ENCODE measurements around the gene ORM2.

Gene ORM2

DNA sequence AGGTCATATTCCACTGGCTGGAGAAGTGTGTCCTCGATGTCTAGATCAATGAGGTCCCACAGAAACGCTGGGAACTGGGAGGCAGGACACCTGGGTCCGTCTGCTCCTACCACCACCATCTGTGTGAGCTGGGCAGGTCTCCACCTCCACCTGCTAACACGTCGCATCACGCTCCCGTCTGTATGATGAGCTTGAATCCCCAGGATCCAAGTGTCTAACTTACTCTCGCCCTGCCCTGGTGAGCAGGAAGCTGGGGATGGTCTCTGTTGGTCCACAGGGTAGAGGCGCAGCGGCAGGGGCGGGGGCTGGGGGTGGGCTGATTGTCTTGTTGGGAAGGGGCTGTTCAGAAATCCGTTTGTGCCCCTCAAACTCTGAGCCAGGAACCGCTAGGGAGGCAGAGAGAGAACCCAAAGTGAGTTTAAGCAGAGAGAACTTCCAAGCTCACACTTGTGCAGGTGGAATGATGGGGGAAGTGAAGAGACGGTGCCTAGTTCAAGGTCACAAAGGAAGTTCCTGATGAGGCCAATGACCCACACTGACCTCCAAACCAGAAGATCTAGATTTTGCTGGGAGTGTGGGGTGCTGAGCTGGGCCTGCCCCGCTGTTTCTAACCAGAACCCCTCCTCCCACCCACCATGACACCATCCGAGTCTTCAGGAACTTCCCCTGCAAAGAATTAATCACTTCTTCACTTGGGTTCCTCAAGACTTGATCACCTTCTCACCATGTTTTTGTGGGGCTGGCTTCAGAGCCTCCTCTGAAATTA lies 21.1 kb downstream of the ORM2 start:
- DNase-seq (ENCODE audit: low read depth): no peak

DNA sequence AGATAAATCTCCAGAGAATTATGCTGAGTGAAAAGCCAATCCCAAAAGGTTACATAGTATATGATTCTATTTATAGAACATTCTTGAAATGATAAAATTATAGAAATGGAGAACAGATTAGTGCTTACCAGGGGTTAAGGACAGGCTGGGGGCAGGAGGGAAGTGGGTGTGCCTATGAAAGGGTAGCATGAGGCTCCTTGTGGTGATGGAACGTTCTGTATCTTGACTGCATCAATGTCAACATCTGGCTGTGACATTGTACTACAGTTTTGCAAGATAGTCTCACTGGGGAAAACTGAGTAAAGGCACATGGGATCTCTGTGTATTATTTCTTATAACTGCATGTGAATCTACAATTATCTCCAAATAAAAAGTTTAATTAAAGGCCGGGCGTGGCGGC lies 22.3 kb downstream of the ORM2 start:
- DNase-seq (ENCODE audit: low read depth): no peak

DNA sequence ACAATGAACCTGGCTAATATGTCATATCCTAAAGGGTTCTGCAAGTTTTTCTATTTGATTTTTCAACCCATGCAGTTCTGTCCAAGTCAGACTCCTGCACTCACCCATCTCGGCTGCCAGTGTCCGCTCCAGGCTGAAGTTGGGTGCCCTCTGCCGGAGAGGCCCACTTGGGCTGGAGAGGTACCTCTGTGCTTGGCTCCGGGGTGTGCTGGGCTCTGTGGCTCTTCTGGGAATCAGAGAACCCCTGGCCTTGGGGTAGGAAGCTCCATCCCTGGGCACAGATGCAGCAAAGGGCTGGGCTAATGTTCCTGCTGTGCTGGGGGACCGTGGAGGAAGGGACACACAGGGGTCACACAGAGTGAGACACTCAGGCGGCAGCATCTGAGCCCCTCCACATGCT lies 26.2 kb downstream of the ORM2 start:
- DNase-seq (ENCODE audit: low read depth): no peak

- no peak for DNase-seq (ENCODE audit: low read depth)
These were observed 27.1 kb downstream of the ORM2 start for GRCh38 chr9:114356792-114357191.

- no peak for DNase-seq (ENCODE audit: low read depth)
These were observed 27.7 kb downstream of the ORM2 start for GRCh38 chr9:114357360-114357759.

DNA sequence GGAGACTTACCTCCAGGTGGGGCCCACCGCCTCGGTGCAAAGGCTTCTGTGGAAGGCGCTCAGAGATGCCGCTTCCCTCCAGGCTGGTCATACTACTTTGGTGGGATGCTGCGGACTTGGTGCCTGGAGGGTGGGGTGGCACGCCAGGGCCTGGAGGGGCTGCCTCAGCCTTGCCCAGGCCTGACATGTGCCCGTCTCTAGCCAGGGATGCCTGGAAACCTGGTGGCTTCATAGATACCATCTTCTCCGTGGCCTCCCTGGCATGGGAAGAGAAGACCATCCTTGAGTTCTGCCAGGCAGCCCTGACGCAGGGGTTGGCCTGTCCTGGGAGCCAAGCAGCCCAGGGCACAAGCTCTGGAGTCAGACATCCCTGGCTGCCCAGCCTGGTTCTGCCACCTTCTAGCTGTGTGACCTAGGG lies 28.3 kb downstream of the ORM2 start:
- DNase-seq (ENCODE audit: low read depth): no peak

GRCh38 chr9:114359801-114360200 lies 30.1 kb downstream of the ORM2 start:
- DNase-seq (ENCODE audit: low read depth): no peak

DNA sequence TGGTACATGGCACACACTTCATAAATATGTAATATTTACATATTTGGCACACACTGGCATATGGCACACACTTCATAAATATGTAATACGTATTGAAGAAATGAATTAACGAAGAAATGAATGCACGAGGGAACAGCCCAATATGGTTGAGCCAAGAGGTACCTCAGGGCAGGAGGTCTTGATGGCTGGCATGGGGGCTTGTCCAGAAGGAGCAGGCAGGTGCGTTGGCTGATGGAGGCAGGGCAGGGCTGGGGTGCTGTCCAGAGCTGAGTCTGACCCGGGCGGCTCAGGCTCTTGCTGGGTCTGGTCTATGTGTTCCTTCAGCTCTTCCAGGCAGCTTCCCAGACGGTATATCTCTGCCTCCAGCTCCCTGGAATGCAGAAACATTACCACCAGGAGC lies 31.9 kb downstream of the ORM2 start:
- no peak for DNase-seq (ENCODE audit: low read depth)

GRCh38 chr9:114362394-114362793 lies 32.7 kb downstream of the ORM2 start:
- DNase-seq (ENCODE audit: low read depth): no peak

DNA sequence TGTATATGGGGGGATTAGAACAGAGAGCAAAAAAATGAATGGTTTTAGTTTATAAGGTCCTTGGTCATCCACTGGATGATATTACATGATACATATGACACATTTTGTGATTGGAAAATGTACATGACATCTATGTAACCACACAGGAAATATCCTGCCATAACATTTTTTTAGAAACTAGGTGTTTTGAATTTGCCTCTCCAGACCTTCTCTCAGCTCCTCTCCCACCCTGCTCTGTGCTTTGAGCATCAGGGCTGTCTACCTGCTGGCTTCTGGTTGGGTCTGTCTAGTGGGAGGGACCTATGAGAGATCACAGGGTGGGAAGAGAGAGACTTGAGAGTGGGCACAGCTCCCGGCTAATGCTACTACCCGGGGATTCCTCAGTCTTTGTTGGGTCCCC lies 33.8 kb downstream of the ORM2 start:
- no peak for DNase-seq (ENCODE audit: low read depth)

DNA sequence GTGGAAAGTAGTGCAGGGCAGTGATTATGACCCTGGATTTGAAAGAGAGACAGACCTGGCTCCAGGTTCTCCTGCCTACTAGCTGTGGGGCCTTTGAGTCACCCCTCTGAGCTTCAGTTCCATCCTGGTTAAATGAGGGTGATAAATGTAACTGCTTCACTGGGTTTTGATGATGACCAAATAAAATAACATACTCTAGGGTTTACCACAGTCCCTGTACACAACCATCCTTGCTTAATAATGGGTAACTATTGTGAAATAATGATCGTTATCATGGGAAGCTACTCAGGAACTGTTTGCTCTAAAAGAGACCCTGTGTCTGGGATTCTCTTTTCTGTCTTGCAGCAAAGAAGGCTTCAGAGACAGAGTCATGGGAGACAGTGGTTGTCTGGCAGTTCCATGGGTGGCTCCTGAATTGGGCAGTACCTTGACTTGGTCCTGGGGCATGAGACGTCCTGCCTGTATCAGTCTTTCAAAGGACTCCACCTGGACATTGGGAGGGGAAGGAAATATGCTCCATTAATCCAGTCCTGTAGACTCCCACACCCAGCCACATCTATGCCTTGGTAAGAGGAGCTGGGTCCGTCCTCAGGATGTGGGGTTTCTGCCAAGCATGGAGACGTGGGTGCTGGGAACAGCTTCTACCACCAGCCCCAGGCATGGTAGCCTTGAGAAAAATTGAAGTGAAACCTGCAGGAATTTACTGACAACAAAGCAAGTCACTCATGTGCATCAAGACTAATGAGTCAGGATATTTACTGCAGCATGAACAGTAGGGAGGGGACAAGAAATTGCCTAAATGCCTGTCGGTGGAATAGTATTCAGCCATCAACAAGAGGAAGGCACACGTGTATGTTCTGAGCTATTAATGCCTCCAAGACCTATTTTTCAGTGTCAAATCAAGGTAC lies 34.7 kb downstream of the ORM2 start:
- no peak for DNase-seq (ENCODE audit: low read depth)

- DNase-seq (ENCODE audit: low read depth): no peak
These were observed 35.5 kb downstream of the ORM2 start for GRCh38 chr9:114365194-114365593.

DNA sequence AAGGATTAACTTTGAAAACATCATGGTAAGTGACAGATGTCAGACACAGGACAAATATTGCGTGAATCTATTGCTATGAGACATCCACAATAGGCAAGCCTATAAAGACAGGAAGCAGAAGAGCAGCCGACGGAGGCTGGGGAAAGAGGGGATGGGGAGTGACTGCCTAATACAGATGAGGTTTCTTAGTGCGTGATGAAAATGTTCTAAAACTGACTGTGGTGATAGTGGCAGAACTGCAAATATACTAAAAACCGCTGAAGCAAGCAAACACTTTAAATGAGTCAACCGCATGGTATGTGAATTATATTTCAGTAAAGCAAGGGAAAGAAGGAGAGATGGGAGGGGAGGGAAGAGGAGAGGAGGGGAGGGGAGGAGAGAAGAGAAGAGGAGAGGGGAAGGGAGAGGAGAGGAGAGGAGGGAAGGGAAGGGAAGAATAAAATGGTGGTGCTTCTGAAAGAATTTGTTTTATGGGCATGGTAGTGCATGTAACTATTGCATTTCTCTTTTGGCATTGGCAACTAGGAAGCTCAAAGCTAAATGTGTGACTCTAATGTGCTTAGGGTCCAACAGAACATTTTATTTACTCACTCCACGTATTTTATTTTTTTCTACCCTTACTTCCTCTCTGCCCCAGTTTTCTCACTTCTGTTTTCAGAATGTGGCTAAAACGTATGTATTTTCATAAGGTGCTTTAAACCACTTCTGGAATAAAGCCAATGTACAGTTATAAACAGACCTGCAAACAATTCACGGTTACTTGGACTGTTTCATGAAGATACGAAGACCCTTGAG lies 36.9 kb downstream of the ORM2 start:
- DNase-seq (ENCODE audit: low read depth): no peak

- DNase-seq (ENCODE audit: low read depth): no peak
These were observed 37.7 kb downstream of the ORM2 start for GRCh38 chr9:114367366-114367765.

DNA sequence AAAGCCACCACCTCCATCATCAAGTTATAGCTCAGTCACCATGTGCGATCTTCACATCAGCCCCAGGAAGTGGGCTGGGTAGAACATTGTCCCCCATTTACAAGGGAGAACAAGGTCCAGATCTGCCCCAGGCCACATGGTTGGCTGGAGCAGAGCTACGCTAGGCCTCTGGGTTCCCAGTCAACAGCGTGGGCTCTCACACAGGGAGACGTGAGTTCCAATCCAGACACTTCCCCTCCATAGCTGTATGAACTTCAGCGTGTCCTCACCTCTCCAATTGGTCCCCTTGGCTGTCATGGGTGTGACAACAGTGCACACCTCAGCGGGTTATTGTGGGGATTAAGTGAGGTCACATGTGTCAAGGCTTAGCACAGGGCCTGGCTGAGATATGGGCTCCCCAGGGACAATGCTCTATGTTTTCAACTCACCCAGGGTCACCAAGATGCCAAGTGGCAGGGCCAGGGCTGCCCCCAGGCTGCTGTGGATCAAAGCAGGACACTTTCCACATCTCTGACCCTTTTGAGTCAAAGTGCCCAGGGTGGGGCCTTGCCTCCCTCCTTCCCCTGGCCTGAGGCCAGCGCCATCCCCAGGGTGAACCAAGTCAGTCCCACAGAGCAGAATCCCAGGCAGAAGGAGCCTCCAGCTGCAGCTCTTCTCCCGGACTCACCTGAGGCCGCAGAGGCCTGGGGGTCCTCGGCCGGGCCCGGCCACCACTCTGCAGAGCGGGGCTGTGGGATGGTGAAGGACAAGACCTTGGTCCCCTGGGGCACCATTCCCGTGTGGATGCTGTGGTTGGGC lies 38.3 kb downstream of the ORM2 start:
- DNase-seq (ENCODE audit: low read depth): no peak

GRCh38 chr9:114369216-114370130 lies 39.8 kb downstream of the ORM2 start:
- no peak for DNase-seq (ENCODE audit: low read depth)

DNA sequence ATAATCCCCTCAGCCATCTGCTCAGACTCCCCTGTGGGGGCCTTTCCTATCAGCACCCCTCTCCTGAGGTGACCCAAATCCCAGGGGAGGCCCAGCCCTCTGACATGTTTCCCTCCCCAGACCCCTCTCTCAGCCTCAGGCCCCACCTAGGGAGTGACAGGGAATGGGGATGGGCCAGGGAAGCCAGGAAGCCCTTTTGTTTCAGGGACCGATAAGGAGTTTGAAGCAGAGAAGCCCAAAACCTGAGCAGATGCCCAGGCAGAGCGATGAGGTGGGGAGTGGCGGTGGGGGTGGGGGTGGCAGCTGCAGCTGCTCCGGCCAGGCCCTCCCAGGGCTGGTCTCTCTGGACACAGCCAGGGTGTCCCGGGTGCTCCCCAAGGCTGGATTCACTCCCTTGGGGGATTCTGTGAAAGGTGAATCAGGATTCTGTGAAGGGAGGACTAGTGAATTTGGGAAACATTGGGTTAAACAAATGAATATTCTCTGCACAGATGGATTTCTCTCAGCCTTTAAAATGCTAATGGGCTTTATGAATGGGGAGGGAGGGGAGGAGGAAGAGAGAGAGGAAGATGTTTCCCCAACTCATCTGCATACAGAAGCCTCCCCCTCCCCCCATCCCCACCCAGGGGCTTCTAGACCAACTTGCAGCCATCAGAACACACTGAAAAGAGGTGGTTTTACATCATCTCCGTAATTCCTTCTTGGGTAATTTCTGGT lies 40.7 kb downstream of the ORM2 start:
- no peak for DNase-seq (ENCODE audit: low read depth)

- DNase-seq (ENCODE audit: low read depth): no peak
These were observed 41.3 kb downstream of the ORM2 start for GRCh38 chr9:114370968-114371320.

DNA sequence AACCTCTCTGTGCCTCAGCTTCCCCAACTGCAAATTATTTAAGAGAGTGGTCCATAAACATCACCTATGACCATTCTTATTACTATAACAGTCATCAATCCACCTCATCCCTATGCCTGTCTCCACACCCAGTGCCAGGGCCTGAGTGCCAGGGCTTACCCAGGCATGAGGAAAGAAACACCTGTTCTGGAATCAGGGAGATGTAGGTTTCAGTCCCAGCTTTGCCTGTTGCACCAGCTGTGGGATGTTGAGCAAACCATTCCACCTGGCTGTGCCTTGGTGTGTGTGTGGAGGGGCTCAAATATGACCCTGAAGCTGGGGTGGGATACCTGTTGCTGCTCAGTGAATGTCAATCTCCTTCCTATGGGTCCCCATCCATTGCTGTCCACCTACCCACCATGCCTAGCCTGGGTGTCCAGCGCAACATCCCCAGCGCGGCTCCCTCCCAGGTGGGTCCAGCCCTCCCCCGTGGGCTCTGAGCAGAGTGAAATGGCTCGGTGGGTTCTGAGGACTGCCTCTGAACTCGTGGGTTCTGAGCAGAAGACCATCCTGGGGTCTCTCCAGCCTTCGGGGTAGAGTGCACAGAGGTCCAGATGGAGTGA lies 41.8 kb downstream of the ORM2 start:
- no peak for DNase-seq (ENCODE audit: low read depth)
